IgD-negative memory B cell (primary cell): ENCODE measurements around the gene CHST8. TPM values are rescaled to one million over a fixed set of nuclear protein-coding genes. Genes with fewer than 3 reads are reported as not detected.

Experiments used
- H3K27ac Mint-ChIP-seq, 3 donors: one replicate each; pipeline ENCODE4 v1.8.0; 2020 to 2022; ENCODE audit warnings: mild to moderate bottlenecking in 3 of 3, mixed read lengths in 3 of 3, moderate library complexity in 1 of 3
- H3K27me3 Mint-ChIP-seq: one replicate; pipeline ENCODE4 v1.8.0; 2021; ENCODE audit warnings: mixed read lengths
- H3K36me3 Mint-ChIP-seq: one replicate; pipeline ENCODE4 v1.8.0; 2020; ENCODE audit warnings: mild to moderate bottlenecking, mixed read lengths
- H3K4me1 Mint-ChIP-seq, 3 donors: one replicate each; pipeline ENCODE4 v1.8.0; 2020 to 2022; ENCODE audit warnings: mixed read lengths in 3 of 3, mild to moderate bottlenecking in 1 of 3
- H3K4me3 Mint-ChIP-seq, 4 donors: one replicate each; pipeline ENCODE4 v1.8.0; 2020 to 2022; ENCODE audit warnings: mild to moderate bottlenecking in 4 of 4, mixed read lengths in 4 of 4, moderate library complexity in 3 of 4
- H3K9me3 Mint-ChIP-seq, 3 donors: one replicate each; pipeline ENCODE4 v1.8.0; 2020 to 2021; ENCODE audit warnings: mixed read lengths in 3 of 3, mild to moderate bottlenecking in 1 of 3
- polyA plus RNA-seq: library from polyadenylated mRNA; unstranded; fragments of 300-500 nt; fragmentation: Illumina TruSeq; gene quantifications from one replicate; pipeline ENCODE4 v1.2.3, GENCODE V29; 2021

Gene CHST8
- polyA plus RNA-seq, 1 donor from 2014 or later = not detected

DNA sequence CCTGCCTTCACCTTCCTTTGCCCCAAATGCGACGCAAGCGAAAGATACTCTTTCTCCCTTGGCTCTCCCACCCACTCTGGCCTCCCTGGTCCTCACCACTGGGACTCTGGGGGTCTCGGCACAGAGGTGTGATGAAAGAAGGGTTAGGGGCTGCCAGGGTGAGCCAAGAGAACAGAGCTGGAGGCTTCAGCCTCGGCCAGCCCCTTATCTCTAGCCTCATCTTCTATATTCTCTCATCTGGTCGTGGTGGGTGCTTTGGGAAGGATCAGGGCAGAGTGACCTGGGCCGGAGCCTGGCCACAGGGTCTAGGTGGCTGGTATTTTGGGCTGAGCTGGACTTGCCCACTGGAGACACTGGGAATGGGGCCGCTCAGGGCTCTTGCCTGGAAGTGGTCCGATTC, 103.8 kb downstream of the CHST8 start:
- Mint-ChIP-seq H3K9me3 (peaks cover 0 to 1% (median 0%) of the 10 kb centered on the region in 3 donors), H3K27ac (no peak overlapping the region), H3K4me3 (no peak overlapping the region), H3K27me3 (peaks cover 7% of the 10 kb centered on the region), H3K4me1 (no peaks in the 10 kb centered on the region), H3K36me3 (no peaks in the 10 kb centered on the region)

DNA sequence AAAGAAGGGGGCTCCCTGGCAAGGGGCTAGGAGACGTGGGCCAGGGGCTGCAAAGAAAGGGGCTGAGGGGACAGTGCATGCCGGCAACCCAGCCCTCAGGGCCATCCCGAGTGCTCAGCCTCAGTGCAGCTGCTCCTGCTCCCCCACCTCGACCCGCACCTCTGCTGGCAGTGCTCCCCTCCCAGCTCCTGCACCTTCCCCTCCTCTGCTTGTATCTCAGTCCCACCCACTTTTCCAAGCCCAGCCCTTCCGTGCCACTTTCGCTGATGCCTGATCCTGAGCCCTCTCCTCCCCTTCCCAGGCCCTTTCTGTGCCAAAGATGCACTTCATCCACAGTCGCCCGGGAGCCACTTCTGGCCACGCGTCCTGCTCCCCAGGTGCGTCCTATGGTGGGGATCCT, 105.0 kb downstream of the CHST8 start:
- Mint-ChIP-seq H3K4me3 (peak overlapping the region in 1 of 4 donors; percentile 83), H3K27me3 (peaks cover 7% of the 10 kb centered on the region), H3K27ac (no peak overlapping the region), H3K4me1 (no peaks in the 10 kb centered on the region), H3K9me3 (peaks cover 0 to 1% (median 0%) of the 10 kb centered on the region in 3 donors), H3K36me3 (no peaks in the 10 kb centered on the region)

DNA sequence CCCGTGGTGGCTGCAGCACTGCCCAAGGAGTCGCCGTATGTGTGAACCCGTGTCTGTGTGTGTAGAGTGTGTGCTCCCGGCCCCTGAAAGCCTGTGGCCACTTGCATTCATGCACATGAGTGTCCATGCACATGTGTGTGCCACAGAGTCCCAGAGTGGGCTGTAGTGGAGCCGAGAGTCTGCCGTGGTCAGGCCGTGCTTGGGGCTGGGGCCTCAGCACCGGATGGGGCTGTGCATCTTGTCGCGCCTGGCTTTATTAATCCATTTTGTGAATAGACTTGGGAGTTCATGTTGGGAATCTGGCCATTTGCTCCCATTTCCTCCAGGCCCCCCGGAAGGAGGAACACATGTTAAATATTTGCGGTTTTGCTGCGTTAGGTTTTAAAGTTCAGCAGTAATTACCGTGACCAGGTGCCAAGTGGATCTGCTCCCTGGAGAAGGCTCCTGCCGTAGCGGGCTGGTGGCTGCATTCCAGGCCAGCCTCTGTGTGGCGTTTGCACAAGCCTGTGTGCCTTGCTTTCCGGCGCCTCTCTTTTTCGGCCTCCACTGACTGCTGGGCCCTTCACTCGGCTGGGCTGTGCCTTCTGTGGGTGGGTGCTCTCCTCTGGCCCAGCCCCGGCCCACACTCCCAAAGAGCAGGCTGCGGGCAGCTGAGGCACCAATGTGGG, 105.7 kb downstream of the CHST8 start:
- no peaks in the 10 kb centered on the region for H3K4me1 Mint-ChIP-seq
- H3K27me3 Mint-ChIP-seq = peaks cover 7% of the 10 kb centered on the region
- H3K36me3 Mint-ChIP-seq = no peaks in the 10 kb centered on the region
- H3K9me3 Mint-ChIP-seq = peaks cover 0 to 4% (median 3%) of the 10 kb centered on the region in 3 donors
- H3K27ac Mint-ChIP-seq = no peak overlapping the region
- H3K4me3 Mint-ChIP-seq = no peak overlapping the region

DNA sequence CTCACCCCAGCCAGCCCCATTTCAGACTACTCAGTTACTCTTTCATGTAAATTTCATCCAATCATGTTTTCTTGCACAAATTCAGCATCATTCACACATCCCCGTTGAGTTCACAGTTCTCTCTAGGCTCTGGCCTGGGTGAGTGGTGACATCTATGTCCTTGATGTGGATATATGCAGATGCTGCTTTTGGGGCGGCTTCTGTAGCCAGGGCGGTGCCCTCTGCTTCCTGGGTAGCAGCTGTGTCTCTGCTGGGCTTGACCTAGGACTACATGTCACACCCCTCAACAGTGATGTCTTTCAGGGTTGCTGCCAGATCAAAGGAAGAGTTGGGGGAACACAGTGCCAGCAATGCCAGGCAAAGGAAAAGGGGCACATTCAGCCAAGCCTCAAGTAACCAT, 106.4 kb downstream of the CHST8 start:
- no peak overlapping the region for H3K4me3 Mint-ChIP-seq
- peaks cover 7% of the 10 kb centered on the region for H3K27me3 Mint-ChIP-seq
- no peaks in the 10 kb centered on the region for H3K36me3 Mint-ChIP-seq
- H3K9me3 Mint-ChIP-seq = peaks cover 0 to 9% (median 4%) of the 10 kb centered on the region in 3 donors
- no peaks in the 10 kb centered on the region for H3K4me1 Mint-ChIP-seq
- H3K27ac Mint-ChIP-seq = peak overlapping the region in 1 of 3 donors; percentile 50

DNA sequence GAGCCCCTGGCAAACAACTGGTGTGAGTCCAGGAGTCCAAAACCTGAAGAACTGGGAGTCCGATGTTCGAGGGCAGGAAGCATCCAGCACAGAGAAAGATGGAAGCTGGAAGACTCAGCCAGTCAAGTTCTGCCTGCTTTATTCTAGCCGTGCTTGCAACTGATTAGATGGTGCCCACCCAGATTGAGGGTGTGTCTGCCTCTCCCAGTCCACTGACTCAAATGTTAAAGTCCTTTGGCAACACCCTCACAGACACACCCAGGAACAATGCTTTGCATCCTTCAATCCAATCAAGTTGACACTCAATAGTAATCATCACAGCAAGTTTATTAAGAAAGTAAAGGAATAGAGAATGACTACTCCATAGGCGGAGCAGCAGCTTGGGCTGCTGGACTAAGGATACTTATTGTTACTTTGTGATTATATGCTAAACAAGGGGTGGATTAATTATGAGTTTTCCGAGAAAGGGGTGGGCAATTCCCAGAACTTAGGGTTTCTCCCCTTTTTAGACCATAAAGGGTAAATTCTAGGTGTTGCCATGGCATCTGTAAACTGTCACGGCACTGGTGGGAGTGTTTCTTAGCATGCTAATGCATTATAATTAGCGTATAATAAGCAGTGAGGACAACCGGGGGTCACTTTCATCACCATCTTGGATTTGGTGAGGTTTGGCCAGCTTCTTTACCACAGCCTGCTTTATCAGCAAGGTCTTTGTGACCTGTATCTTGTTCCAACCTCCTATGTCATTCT, 109.3 kb downstream of the CHST8 start:
- peaks cover 7% of the 10 kb centered on the region for H3K27me3 Mint-ChIP-seq
- H3K27ac Mint-ChIP-seq = no peak overlapping the region
- peaks cover 0 to 2% (median 0%) of the 10 kb centered on the region in 3 donors for H3K4me1 Mint-ChIP-seq
- H3K9me3 Mint-ChIP-seq = peaks cover 0 to 9% (median 4%) of the 10 kb centered on the region in 3 donors
- H3K36me3 Mint-ChIP-seq = no peaks in the 10 kb centered on the region
- peak overlapping the region in 1 of 4 donors; percentile 43 for H3K4me3 Mint-ChIP-seq

DNA sequence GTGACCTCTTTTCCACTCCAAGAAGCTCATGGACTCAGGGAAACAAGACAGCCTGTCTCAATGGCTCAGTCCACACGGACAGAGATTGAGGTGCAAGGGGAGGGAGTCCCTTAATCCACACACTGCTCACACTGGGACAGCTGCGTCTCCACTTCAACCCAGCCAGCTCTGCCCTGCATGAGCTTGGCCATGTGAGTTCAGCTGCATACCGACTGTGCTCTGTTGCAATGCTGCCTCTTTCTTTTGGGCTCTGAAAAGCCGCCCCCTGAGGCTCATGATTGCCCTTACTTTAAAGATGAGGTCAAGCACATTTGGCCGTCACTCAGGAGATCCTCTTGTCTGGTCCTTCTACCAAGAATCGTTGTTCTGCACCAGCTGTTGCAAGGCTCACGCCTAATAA, 110.1 kb downstream of the CHST8 start:
- H3K4me1 Mint-ChIP-seq = peaks cover 0 to 2% (median 0%) of the 10 kb centered on the region in 3 donors
- peaks cover 7% of the 10 kb centered on the region for H3K27me3 Mint-ChIP-seq
- no peak overlapping the region for H3K4me3 Mint-ChIP-seq
- H3K9me3 Mint-ChIP-seq = peaks cover 0 to 9% (median 4%) of the 10 kb centered on the region in 3 donors
- no peaks in the 10 kb centered on the region for H3K36me3 Mint-ChIP-seq
- no peak overlapping the region for H3K27ac Mint-ChIP-seq

DNA sequence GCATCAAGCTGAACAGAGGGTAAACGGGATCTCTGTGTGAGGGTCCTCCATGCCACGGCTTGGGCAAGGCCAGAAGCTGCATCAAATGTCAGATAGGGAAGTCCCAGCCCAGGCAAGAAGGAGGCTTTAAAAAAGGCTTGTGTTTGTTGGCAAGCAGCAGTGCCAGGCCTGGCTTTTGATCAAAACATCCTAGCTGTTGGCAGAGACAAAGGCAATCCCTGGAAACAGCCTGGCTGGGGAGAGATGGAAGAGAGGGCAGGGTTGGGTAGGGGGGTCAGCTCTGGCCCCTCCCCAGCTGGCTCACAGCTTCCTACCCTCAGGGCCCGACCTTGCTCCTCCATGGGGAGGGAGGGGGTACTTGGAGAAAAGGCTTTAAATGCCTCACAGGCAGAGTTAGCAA, 113.2 kb downstream of the CHST8 start:
- Mint-ChIP-seq H3K4me1 (peaks cover 0 to 2% (median 0%) of the 10 kb centered on the region in 3 donors), H3K27ac (no peak overlapping the region), H3K36me3 (no peaks in the 10 kb centered on the region), H3K27me3 (peaks cover 2% of the 10 kb centered on the region), H3K9me3 (peaks cover 0 to 9% (median 2%) of the 10 kb centered on the region in 3 donors), H3K4me3 (no peak overlapping the region)

DNA sequence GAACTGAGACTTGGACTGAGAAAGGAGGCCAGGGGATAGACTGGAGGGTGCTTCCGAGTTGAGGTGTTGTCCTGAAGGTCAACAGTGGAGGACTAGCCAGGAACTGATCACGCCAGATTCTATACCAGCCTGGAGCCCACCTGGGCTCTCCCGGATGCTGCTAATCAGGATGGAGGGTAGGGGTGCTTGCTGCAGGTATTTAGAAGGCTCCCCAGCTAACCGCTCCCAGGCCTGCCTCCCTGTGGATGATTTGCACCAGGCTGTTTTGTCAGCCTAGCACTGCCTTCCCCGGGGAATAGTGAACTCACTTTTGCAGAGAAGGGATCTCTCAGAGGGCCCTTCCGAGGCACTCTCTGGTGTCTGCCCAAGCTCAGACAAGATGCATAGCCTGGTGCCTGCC, 114.4 kb downstream of the CHST8 start:
- H3K9me3 Mint-ChIP-seq = peaks cover 0 to 9% (median 2%) of the 10 kb centered on the region in 3 donors
- no peak overlapping the region for H3K27ac Mint-ChIP-seq
- H3K4me3 Mint-ChIP-seq = no peak overlapping the region
- peaks cover 2% of the 10 kb centered on the region for H3K27me3 Mint-ChIP-seq
- H3K4me1 Mint-ChIP-seq = peaks cover 0 to 2% (median 0%) of the 10 kb centered on the region in 3 donors
- H3K36me3 Mint-ChIP-seq = no peaks in the 10 kb centered on the region

DNA sequence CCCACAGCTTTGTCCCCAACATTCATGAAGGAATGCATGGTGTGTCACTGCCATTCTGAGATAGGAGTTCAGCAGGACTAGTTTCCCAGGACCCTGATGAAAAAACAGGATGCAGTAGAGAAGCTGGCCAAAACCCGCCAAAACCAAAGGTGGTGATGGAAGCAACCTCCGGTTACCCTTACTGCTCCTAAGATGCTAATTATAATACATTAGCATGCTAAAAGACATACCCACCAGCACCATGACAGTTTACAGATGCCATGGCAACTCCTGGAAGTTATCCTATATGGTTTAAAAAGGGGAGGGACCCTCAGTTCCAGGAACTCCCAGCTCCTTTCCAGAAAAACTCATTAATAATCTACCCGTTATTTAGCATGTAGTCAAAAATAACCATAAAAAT, 115.0 kb downstream of the CHST8 start:
- Mint-ChIP-seq H3K4me1 (peaks cover 0 to 2% (median 0%) of the 10 kb centered on the region in 3 donors), H3K9me3 (peaks cover 0 to 9% (median 2%) of the 10 kb centered on the region in 3 donors), H3K27ac (no peak overlapping the region), H3K36me3 (no peaks in the 10 kb centered on the region), H3K27me3 (peaks cover 2% of the 10 kb centered on the region), H3K4me3 (no peak overlapping the region)

DNA sequence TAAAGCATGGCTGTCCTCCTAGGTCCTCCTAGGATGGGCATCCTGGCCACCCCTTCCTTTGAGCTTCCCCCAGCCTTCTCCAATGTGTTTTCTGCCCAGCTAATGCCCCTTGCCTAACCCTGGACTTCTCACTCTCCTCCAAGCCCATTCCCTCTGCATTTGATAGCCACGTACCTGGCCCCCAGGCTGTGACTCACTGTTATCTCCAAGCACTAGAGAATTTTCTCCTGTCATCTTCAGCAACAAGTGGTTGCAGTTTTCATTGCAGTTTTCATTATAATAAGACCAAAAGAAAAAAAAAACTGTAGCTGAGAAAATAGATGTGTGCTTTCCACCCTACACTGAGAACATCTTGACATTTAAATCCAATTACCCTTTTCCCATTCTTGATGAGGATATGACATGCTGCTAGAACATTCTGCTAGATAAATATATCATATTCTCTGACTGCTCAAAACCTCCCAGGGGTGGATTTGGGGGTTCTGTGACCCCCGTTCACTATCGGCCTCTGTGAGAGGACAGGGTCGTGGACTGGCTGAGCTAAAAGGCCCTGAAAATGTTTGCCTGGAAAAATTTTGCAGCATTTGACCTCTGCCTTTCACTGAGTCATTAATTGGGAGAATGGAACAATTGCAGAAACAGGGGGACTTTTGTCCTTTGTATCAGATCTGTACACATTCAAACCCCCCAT, 116.1 kb downstream of the CHST8 start:
- Mint-ChIP-seq H3K4me1 (peaks cover 0 to 2% (median 0%) of the 10 kb centered on the region in 3 donors), H3K27ac (no peak overlapping the region), H3K27me3 (peaks cover 2% of the 10 kb centered on the region), H3K36me3 (no peaks in the 10 kb centered on the region), H3K4me3 (no peak overlapping the region), H3K9me3 (peaks cover 0 to 7% (median 0%) of the 10 kb centered on the region in 3 donors)

DNA sequence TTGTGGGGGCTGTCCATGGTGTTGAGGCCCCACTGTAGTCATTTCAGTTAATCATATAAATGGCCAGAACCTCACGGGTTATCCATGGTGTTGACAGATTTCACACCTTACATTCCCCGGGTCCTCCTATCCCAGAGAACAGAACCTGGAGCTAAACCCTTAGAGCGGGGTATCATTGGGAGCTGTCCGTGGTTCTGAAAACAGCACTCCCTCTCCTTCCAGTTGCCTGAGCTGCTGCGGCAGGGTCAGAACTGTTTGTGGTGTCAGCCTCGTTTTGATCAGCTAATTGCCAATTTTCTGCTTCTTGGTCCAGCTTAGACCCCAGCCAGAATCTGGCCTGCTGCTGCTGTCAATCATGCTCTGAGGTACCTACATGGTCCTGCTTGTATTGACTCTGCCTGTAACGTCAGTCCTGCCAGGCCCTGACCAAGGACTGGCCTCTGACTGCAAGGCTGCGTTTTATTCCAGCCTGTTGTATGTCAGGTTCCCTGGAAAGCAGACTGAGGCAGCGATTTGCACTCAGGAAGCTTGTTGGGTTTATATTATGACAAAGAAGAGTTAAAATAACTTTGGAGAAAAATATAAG, 119.2 kb downstream of the CHST8 start:
- Mint-ChIP-seq H3K9me3 (peaks cover 0 to 5% (median 0%) of the 10 kb centered on the region in 3 donors), H3K4me1 (peaks cover 0 to 1% (median 0%) of the 10 kb centered on the region in 3 donors), H3K4me3 (no peak overlapping the region), H3K27me3 (peaks cover 2% of the 10 kb centered on the region), H3K36me3 (no peaks in the 10 kb centered on the region), H3K27ac (no peak overlapping the region)

DNA sequence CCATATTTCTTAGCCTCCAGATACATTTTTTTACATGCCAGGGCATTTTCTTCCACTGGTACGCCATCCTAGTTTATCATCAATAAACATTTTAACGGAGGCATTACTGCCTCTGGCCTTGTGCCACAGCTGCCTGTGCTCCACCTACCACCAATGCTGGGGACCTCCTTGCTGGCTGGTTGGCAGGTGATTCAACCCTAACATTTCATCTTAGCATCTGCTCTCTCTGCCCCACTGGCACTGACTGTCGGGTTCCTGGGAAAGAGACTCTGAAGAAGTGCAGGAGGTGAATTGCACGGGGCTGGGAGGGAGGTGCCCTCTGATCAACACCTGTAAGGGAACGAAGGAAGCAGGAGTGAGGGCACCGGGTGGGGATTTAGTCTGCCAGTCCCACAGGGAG, 123.5 kb downstream of the CHST8 start:
- H3K27me3 Mint-ChIP-seq = no peaks in the 10 kb centered on the region
- no peak overlapping the region for H3K27ac Mint-ChIP-seq
- H3K36me3 Mint-ChIP-seq = no peaks in the 10 kb centered on the region
- peaks cover 0 to 1% (median 0%) of the 10 kb centered on the region in 3 donors for H3K4me1 Mint-ChIP-seq
- H3K4me3 Mint-ChIP-seq = no peak overlapping the region
- H3K9me3 Mint-ChIP-seq = peaks cover 0 to 5% (median 0%) of the 10 kb centered on the region in 3 donors

DNA sequence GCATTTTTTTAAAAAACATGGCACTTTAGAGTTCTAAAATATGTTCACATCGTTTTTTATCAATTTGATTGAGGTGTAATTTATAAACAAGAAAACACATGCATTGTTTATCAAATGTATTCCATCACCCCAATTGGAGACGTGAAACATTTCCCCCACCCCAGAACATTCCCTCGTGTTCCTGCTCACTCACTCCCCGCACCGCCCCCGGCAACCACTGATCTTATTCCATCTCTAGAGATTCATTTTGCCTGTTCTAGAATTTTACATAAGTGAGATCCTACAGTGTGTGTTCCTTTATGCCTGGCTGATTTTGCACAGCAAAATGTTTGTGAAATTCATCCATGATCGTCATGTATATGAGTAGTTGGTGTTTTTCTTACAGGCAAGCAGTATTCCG, 124.4 kb downstream of the CHST8 start:
- Mint-ChIP-seq H3K27ac (no peak overlapping the region), H3K4me3 (no peak overlapping the region)

DNA sequence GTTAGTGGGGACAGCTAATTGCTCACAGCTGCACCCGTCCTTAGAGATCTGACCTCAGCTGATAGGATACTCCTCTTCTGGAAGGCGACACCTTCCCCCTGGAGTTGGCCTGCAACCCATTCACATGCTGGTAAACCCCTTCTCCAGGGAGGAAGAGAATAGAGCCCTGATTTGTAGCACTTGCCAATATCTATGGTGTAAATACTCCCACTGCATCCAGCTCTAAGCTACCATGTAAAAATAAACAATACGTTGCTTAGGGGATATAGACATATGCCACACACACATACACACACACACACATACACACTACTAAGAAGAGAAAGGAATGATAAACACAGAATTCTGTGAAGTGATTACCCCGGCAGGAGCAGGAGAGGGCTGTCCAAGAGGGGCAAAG, 125.5 kb downstream of the CHST8 start:
- H3K36me3 Mint-ChIP-seq = no peaks in the 10 kb centered on the region
- H3K4me3 Mint-ChIP-seq = no peak overlapping the region
- peaks cover 0 to 1% (median 0%) of the 10 kb centered on the region in 3 donors for H3K4me1 Mint-ChIP-seq
- H3K27me3 Mint-ChIP-seq = no peaks in the 10 kb centered on the region
- no peak overlapping the region for H3K27ac Mint-ChIP-seq
- peaks cover 0 to 1% (median 0%) of the 10 kb centered on the region in 3 donors for H3K9me3 Mint-ChIP-seq

More for the DNA sequence above, 124.4 kb downstream of the CHST8 start:
- H3K36me3 Mint-ChIP-seq = no peaks in the 10 kb centered on the region
- H3K4me1 Mint-ChIP-seq = peaks cover 0 to 1% (median 0%) of the 10 kb centered on the region in 3 donors
- H3K9me3 Mint-ChIP-seq = peaks cover 0 to 5% (median 0%) of the 10 kb centered on the region in 3 donors
- no peaks in the 10 kb centered on the region for H3K27me3 Mint-ChIP-seq

DNA sequence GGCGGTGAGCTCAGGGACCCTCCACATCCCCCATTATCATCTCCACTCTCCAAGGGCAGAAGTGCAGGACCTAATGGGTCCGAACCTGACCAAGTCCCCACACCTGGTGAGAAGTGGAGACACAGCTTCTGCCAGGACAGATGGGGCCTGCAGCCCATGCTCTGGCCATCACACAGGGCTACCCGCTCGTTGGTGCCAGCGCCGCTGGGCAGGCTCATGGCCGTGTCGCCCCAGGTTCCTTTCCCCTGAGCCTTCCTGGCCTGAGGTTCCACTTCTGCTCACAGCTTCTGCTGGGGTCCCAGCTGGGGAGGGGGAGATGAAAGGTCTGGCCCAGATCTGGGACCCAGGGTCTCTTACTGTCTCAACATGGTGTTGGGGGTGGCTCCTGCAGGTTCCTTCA, 126.5 kb downstream of the CHST8 start:
- H3K27me3 Mint-ChIP-seq = no peaks in the 10 kb centered on the region

More for the DNA sequence above, 126.5 kb downstream of the CHST8 start:
- H3K27ac Mint-ChIP-seq = no peak overlapping the region
- H3K4me3 Mint-ChIP-seq = no peak overlapping the region
- H3K36me3 Mint-ChIP-seq = no peaks in the 10 kb centered on the region
- H3K4me1 Mint-ChIP-seq = peaks cover 0 to 1% (median 0%) of the 10 kb centered on the region in 3 donors
- H3K9me3 Mint-ChIP-seq = no peaks in the 10 kb centered on the region
